H1 (cell line): ENCODE results near the gene THAP10. TPM values are rescaled to one million over a fixed set of nuclear protein-coding genes. Genes with fewer than 3 reads are reported as not detected.

Experiments
- BCL11A ChIP-seq, 2 experiments: IDR thresholded peaks; one replicate each; pipeline ENCODE4 v1.6.1; 2011; ENCODE audit warnings: low read depth in 2 of 2, low read length in 2 of 2, mild to moderate bottlenecking in 2 of 2
- MAX ChIP-seq: IDR thresholded peaks from 2 replicates; pipeline ENCODE4 v1.6.1; 2012; ENCODE audit warnings: inconsistent platforms
- SP1 ChIP-seq: IDR thresholded peaks from 2 replicates; pipeline ENCODE4 v1.6.1; 2011; ENCODE audit warnings: low read depth, low read length
- polyA plus RNA-seq, 7 experiments: library from polyadenylated mRNA; depleted of rRNA in 3 of 7; stranded (reverse) in 5 of 7; unstranded in 2 of 7; fragments of >200 nt in 5 of 7; fragments of 200-250 nt in 2 of 7; gene quantifications; 1 replicate in 5 of 7; 2 replicates in 1 of 7; 4 replicates in 1 of 7; pipeline versions ENCODE4 v1.2.1 to v1.2.3, GENCODE V29; 2011 to 2013; ENCODE audit warnings: missing spikeins in 2 of 7, mixed read lengths in 2 of 7
- total RNA-seq: library from RNA; stranded (reverse); fragmentation: NEBNext Ultra II Directional; extraction: Animal tissue kit (Norgen Biotek cat#: 25700); gene quantifications from 2 replicates; pipeline ENCODE4 v1.2.1, GENCODE V29; 2021
- TF ChIP-seq, protein P1 (sequence below): fragments of 300-600 bp; sonication (generic); IDR thresholded peaks from 2 replicates; pipeline ENCODE4 v1.7.1; 2012; ENCODE audit warnings: low read length, moderate library complexity, mild to moderate bottlenecking, inconsistent platforms; ENCODE audit not compliant: insufficient replicate concordance

The THAP10 gene
- total and polyA plus RNA-seq, 2 of the 8 experiments (the other 6 are each of a cell fraction or from before 2014, with no cell fraction given) = 2.8 to 4.5 TPM

- TF ChIP-seq, protein P1, sequence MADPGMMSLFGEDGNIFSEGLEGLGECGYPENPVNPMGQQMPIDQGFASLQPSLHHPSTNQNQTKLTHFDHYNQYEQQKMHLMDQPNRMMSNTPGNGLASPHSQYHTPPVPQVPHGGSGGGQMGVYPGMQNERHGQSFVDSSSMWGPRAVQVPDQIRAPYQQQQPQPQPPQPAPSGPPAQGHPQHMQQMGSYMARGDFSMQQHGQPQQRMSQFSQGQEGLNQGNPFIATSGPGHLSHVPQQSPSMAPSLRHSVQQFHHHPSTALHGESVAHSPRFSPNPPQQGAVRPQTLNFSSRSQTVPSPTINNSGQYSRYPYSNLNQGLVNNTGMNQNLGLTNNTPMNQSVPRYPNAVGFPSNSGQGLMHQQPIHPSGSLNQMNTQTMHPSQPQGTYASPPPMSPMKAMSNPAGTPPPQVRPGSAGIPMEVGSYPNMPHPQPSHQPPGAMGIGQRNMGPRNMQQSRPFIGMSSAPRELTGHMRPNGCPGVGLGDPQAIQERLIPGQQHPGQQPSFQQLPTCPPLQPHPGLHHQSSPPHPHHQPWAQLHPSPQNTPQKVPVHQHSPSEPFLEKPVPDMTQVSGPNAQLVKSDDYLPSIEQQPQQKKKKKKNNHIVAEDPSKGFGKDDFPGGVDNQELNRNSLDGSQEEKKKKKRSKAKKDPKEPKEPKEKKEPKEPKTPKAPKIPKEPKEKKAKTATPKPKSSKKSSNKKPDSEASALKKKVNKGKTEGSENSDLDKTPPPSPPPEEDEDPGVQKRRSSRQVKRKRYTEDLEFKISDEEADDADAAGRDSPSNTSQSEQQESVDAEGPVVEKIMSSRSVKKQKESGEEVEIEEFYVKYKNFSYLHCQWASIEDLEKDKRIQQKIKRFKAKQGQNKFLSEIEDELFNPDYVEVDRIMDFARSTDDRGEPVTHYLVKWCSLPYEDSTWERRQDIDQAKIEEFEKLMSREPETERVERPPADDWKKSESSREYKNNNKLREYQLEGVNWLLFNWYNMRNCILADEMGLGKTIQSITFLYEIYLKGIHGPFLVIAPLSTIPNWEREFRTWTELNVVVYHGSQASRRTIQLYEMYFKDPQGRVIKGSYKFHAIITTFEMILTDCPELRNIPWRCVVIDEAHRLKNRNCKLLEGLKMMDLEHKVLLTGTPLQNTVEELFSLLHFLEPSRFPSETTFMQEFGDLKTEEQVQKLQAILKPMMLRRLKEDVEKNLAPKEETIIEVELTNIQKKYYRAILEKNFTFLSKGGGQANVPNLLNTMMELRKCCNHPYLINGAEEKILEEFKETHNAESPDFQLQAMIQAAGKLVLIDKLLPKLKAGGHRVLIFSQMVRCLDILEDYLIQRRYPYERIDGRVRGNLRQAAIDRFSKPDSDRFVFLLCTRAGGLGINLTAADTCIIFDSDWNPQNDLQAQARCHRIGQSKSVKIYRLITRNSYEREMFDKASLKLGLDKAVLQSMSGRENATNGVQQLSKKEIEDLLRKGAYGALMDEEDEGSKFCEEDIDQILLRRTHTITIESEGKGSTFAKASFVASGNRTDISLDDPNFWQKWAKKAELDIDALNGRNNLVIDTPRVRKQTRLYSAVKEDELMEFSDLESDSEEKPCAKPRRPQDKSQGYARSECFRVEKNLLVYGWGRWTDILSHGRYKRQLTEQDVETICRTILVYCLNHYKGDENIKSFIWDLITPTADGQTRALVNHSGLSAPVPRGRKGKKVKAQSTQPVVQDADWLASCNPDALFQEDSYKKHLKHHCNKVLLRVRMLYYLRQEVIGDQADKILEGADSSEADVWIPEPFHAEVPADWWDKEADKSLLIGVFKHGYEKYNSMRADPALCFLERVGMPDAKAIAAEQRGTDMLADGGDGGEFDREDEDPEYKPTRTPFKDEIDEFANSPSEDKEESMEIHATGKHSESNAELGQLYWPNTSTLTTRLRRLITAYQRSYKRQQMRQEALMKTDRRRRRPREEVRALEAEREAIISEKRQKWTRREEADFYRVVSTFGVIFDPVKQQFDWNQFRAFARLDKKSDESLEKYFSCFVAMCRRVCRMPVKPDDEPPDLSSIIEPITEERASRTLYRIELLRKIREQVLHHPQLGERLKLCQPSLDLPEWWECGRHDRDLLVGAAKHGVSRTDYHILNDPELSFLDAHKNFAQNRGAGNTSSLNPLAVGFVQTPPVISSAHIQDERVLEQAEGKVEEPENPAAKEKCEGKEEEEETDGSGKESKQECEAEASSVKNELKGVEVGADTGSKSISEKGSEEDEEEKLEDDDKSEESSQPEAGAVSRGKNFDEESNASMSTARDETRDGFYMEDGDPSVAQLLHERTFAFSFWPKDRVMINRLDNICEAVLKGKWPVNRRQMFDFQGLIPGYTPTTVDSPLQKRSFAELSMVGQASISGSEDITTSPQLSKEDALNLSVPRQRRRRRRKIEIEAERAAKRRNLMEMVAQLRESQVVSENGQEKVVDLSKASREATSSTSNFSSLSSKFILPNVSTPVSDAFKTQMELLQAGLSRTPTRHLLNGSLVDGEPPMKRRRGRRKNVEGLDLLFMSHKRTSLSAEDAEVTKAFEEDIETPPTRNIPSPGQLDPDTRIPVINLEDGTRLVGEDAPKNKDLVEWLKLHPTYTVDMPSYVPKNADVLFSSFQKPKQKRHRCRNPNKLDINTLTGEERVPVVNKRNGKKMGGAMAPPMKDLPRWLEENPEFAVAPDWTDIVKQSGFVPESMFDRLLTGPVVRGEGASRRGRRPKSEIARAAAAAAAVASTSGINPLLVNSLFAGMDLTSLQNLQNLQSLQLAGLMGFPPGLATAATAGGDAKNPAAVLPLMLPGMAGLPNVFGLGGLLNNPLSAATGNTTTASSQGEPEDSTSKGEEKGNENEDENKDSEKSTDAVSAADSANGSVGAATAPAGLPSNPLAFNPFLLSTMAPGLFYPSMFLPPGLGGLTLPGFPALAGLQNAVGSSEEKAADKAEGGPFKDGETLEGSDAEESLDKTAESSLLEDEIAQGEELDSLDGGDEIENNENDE = no peak
- TF ChIP-seq SP1 (no peak), BCL11A (IDR thresholded peaks at IDR 0.05; ENCODE audit: low read depth in 2 of 2, low read length in 2 of 2) (no peak), MAX (no peak)
These were observed 44.1 kb upstream of the THAP10 start (continued) for GRCh38 chr15:70936326-70936725.
